Stimulated activated CD8-positive, alpha-beta memory T cell treated with anti-CD3 and anti-CD28 coated beads, Interleukin-12 subunit alpha, Interleukin-12 subunit beta, amount 100 ng/mL, for 4 hours (primary cell): Measurements from ENCODE around the gene RFNG.

ENCODE experiments used
- DNase-seq: peaks from one replicate; pipeline ENCODE4 v3.0.0-alpha.2; 2020; ENCODE audit warnings: low read depth

The RFNG gene

DNA sequence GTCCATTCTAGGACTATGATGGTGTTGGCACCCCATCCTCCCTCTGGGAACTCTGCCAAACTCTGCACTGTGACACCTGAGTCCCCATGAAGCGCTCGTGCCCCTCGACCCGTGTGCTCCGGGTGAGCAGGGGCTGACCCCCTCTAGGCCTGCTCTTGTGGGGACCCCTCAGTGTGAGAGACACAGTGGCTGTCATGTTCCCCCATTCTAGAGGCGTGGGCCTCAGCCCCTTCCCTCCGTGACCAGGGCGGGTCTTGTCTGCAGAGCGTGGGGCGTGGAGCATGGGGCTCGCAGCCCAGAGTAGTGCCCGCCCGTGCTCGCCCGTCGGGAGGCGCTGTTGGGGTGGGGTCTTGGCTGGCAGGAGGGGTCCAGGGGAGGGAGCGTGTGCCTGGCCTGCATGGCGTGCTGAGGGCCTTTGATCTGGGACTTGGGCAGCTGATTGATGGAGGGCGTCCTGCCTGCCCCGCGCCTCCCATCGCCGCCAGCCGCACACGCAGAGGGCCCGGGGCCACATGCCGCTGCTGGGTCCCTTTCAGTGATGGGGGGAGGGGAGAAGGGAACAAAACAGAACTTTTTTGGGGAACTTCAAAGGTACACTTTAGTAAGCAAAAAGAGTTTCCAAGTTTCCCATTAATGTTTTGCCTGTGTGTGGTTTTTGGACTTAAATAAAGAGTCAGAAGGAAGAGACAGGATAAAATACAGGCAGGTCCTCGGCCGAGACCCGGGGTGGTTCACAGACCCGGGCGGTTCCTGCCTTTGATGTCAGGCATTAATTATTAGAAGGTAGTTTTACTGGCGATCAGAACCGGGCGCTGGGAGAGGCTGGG is 51.4 kb downstream of the RFNG start:
- DNase-seq: no peak

DNA sequence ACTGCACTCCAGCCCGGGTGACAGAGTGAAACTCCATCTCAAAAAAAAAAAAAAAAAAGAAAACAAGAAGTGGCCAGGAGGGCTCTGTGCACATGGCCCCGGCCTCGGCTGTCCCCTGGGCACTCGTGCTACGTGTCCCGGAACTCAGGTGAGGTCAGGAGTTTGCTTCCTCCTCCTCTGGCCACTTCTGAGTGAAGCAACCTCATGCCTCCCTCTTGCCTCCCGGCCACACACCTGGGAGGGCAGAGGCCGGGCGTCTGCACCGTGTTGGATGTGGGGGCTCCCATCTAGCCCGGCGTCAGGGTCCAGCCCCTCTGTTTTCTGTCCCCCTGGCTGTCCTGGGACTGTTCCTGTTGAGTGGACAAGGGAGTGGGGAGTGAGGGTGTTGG is 52.0 kb downstream of the RFNG start:
- no peak for DNase-seq

DNA sequence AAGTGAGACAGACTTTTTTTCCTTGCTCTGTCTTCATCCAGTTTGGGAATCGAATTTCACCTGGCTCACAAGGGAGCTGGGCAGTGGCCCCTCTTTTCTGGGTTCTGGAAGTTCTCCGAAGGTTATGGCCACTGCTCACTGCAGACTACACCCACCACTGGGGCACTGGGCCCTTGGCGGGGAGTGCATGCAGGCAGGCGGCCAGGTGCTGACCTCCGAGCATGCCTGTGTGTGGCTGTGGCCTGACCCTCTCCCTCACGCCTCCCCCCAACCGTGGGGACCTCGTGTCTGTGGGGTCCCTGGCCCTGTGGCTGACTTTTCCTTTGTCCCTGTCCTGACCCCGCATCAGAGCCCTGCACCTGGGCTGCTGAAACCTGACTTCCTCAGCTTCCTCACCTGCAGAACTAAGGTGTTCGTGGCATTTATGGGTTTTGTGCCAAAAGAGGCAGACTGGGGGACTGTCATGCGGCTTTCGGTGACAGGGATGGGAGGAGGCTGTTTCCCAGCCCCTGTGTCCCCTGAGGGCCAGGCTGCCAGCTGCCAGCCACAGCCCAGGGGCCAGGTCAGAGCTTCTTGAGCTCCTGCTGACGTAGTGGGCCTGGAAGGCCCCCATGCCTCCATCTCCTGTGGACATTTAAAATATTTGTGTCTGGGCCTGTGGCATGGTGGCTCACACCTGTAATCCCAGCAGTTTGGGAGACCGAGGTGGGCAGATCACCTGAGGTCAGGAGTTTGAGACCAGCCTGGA is 52.7 kb downstream of the RFNG start:
- DNase-seq: no peak

DNA sequence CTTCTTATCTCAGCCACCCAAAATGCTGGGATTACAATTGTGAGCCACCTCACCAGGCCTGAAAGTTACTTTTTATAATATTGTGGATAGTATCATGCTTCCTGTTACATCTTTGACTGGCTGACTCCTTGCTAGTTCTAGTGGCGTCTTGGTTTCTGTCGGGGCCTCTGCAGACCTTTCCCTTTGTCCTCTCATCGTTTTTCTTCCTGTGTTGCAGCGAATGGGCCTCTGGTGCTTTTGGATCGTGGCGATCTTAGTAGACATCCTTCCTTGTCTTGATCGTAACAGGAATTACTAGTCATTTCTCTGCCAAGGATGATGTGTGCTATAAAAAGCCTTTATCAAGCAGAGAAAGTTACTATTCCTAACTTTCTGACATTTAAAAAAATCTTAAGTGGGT is 53.4 kb downstream of the RFNG start:
- DNase-seq: no peak
